Measurements from ENCODE around the gene FHIT. TPM values are rescaled to one million over a fixed set of nuclear protein-coding genes. Genes with fewer than 3 reads are reported as not detected.

FHIT gene
- total RNA-seq, 1 donor from 2014 or later: 20.2 TPM

- no peaks in the 10 kb centered on the region for H3K9me3 Mint-ChIP-seq (ENCODE audit: unreplicated experiment)
- H3K36me3 Mint-ChIP-seq (ENCODE audit: low read depth, unreplicated experiment): no peaks in the 10 kb centered on the region
- H3K4me1 Mint-ChIP-seq (ENCODE audit: unreplicated experiment): no peaks in the 10 kb centered on the region
- H3K27me3 Mint-ChIP-seq (ENCODE audit: unreplicated experiment): no peaks in the 10 kb centered on the region
- no peak for TF ChIP-seq CTCF (IDR thresholded peaks at IDR 0.05; ENCODE audit: unreplicated experiment)
- H3K27ac Mint-ChIP-seq (ENCODE audit: unreplicated experiment): no peak overlapping the region
- no peak for DNase-seq (ENCODE audit: low spot score)
- H3K4me3 Mint-ChIP-seq (ENCODE audit: unreplicated experiment): no peak overlapping the region
Measured at GRCh38 chr3:61180206-61180605, 71.0 kb downstream of the FHIT start.

GRCh38 chr3:61178167-61178566 lies 73.1 kb downstream of the FHIT start:
- Mint-ChIP-seq H3K4me1 (ENCODE audit: unreplicated experiment) (peaks cover 4% of the 10 kb centered on the region), H3K27ac (ENCODE audit: unreplicated experiment) (no peak overlapping the region), H3K27me3 (ENCODE audit: unreplicated experiment) (no peaks in the 10 kb centered on the region), H3K36me3 (ENCODE audit: low read depth, unreplicated experiment) (no peaks in the 10 kb centered on the region), H3K9me3 (ENCODE audit: unreplicated experiment) (no peaks in the 10 kb centered on the region), H3K4me3 (ENCODE audit: unreplicated experiment) (no peak overlapping the region)
- DNase-seq (ENCODE audit: low spot score): no peak
- TF ChIP-seq CTCF (IDR thresholded peaks at IDR 0.05; ENCODE audit: unreplicated experiment): no peak

- Mint-ChIP-seq H3K4me3 (ENCODE audit: unreplicated experiment) (no peak overlapping the region), H3K36me3 (ENCODE audit: low read depth, unreplicated experiment) (no peaks in the 10 kb centered on the region), H3K27me3 (ENCODE audit: unreplicated experiment) (no peaks in the 10 kb centered on the region), H3K4me1 (ENCODE audit: unreplicated experiment) (peaks cover 7% of the 10 kb centered on the region), H3K27ac (ENCODE audit: unreplicated experiment) (no peak overlapping the region), H3K9me3 (ENCODE audit: unreplicated experiment) (no peaks in the 10 kb centered on the region)
- no peak for DNase-seq (ENCODE audit: low spot score)
- TF ChIP-seq CTCF (IDR thresholded peaks at IDR 0.05; ENCODE audit: unreplicated experiment): no peak
Measured at GRCh38 chr3:61177450-61177849, 73.8 kb downstream of the FHIT start.

- no peak for TF ChIP-seq CTCF (IDR thresholded peaks at IDR 0.05; ENCODE audit: unreplicated experiment)
- Mint-ChIP-seq H3K36me3 (ENCODE audit: low read depth, unreplicated experiment) (no peaks in the 10 kb centered on the region), H3K27ac (ENCODE audit: unreplicated experiment) (no peak overlapping the region), H3K27me3 (ENCODE audit: unreplicated experiment) (no peaks in the 10 kb centered on the region), H3K4me1 (ENCODE audit: unreplicated experiment) (peaks cover 8% of the 10 kb centered on the region), H3K4me3 (ENCODE audit: unreplicated experiment) (no peak overlapping the region), H3K9me3 (ENCODE audit: unreplicated experiment) (no peaks in the 10 kb centered on the region)
- DNase-seq (ENCODE audit: low spot score): no peak
Measured at GRCh38 chr3:61173676-61174075, 77.6 kb downstream of the FHIT start.

- peak; percentile 21 for DNase-seq (ENCODE audit: low spot score)
- peak; percentile 20 for TF ChIP-seq CTCF (IDR thresholded peaks at IDR 0.05; ENCODE audit: unreplicated experiment)
- Mint-ChIP-seq H3K27ac (ENCODE audit: unreplicated experiment) (no peak overlapping the region), H3K36me3 (ENCODE audit: low read depth, unreplicated experiment) (no peaks in the 10 kb centered on the region), H3K27me3 (ENCODE audit: unreplicated experiment) (no peaks in the 10 kb centered on the region), H3K4me3 (ENCODE audit: unreplicated experiment) (no peak overlapping the region), H3K9me3 (ENCODE audit: unreplicated experiment) (no peaks in the 10 kb centered on the region), H3K4me1 (ENCODE audit: unreplicated experiment) (peaks cover 8% of the 10 kb centered on the region)
Measured at GRCh38 chr3:61172684-61173083, 78.6 kb downstream of the FHIT start.
